GM21737 (cell line): ENCODE measurements around the gene GPR17.

Experiments used
- ATAC-seq: cut with Tn5 transposase; IDR thresholded peaks from one replicate; pipeline ENCODE4 v1.9.1; 2021; ENCODE audit warnings: mild to moderate bottlenecking, moderate library complexity; ENCODE audit not compliant: unreplicated experiment

The GPR17 gene

GRCh38 chr2:127645395-127646291 is at the start of gene GPR17:
Gene GPR17 (plus strand): TSS chr2:127646153. CDS start chr2:127650736, 4,583 bp downstream.
- no peak for ATAC-seq

GRCh38 chr2:127596311-127597045 is 49.5 kb upstream of the GPR17 start:
- no peak for ATAC-seq

DNA sequence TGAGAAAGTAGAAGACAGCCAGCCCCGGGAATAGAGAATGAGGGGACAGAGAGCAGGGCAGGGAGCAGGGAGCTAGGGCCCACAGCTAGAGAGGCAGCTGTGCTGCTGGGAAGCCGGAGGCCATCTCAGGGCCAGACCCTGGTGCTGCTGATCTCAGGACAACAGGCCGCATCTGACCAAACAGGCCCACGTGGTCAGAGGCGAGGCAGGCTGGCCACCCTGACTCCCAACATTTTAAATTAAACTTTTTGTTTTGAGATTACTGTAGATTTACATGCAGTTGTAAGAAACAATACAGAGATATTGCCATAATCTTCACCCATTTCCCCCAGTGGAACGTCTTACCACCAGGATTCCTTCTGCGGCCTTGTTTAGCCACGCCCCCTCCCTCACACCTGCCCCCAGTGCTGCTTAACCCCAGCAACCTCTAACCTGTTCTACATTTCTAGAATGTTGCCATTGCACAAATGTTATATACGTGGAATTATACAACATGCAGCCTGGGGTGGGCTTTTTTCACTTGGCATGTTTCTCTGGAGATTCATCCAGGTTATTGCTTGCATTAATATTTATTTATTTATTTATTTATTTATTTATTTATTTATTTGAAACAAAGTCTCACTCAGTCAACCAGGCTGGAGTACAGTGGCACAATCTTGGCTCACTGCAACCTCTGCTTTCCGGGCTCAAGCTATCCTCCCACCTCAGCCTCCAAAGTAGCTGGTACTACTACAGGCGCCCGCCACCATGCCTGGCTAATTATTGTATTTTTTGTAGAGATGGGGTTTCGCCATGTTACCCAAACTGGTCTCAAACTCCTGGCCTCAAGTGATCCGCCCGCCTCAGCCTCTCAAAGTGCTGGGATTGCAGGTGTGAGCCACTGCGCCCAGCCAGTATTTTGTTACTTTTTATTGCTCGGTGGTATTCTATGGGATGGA is 48.6 kb upstream of the GPR17 start:
- ATAC-seq = no peak

DNA sequence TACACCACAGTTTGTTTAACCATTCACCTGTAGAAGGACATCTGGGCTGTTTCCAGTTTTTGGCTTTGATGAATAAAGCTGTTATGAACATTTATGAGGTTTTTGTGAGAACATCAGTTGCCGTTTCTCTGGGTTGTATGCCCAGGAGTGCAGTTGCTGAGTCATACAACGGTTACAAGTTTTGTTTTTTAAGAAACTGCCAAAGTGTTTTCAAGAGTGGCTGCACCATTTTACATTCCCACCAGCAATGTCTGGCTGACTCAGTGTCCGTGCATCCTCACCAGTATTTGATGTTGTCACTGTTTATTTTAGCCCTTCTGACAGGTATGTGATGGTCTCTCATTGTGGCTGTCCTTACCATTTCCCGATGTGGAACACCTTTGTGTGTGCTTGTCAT is 48.0 kb upstream of the GPR17 start:
- ATAC-seq = no peak

GRCh38 chr2:127598711-127599110 is 47.2 kb upstream of the GPR17 start:
- ATAC-seq = no peak

- ATAC-seq = no peak
Measured at GRCh38 chr2:127599211-127599610, 46.7 kb upstream of the GPR17 start.

DNA sequence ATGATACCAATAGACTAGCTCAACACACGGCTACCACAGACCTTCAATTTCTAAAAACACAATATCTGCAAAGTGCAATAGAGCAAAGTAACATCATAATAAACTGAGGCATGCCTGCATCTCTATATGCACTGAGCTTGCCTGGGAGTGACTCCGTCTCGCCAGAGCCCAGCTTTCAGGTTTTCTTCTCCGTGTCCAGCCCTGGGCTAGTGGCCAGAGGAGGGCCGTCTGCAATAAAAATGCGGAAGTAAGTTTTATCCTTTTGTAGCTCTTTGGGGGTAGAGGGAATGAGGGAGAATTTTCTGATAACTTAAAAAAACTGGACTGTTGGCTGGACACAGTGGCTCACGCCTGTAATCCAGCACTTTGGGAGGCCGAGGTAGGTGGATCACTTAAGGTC is 41.0 kb upstream of the GPR17 start:
- ATAC-seq = no peak

DNA sequence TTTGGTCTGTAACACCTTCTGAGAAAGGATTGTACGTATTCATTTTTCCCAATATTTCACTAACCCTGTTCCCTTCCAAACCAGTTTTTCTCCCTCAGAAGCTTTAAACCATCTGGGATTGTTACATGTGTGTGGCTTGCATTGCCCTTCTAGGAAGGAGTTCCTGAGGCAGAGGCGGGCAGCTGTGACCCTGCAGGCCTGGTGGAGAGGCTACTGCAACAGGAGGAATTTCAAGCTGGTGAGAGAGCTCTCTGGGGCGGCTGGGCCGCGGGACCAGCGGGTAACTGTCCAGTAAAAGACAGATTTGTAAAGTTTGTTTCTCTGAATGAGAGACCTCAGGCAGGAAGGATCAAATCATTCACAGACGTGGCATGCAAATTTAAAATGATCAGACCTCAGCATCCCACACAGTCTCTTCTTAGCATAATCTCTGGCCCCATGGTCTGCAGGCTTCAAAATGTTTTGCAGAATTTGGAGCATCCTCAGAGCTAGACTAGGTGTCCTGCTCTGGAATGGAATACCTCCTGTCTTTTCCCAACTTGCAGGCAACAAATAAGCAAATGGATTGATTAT is 40.2 kb upstream of the GPR17 start:
- no peak for ATAC-seq

DNA sequence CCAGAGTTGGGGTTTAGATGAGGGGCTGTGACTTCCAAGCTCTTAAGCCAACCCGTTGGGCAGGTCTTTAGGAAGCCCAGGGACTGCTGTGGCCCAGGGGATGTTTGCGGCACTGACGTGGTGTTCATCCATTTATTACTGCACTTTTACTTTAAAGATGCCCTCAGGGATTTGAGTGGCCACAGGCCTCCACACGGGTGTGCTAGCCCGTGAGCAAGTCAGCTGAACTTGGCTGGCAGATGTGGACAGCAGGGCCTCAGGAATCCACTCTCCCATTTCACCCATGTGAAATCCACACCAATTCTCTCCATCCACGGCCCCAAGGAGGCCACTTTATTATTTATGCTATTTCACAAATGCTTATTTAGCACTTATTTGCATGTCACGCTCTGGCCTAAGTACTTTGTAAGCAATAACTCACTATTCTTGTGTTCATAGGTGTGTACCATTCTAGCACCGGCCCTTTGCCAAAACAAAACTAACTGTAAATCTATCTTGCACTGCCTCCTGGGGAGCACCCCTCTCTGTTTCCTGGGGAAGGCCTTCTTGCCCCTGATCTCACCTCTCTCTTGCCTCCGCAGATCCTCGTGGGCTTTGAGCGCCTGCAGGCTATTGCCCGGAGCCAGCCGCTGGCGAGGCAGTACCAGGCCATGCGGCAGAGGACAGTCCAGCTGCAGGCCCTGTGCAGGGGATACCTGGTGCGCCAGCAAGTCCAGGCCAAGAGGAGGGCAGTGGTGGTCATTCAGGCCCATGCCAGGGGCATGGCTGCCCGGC is 39.1 kb upstream of the GPR17 start:
- ATAC-seq = no peak

DNA sequence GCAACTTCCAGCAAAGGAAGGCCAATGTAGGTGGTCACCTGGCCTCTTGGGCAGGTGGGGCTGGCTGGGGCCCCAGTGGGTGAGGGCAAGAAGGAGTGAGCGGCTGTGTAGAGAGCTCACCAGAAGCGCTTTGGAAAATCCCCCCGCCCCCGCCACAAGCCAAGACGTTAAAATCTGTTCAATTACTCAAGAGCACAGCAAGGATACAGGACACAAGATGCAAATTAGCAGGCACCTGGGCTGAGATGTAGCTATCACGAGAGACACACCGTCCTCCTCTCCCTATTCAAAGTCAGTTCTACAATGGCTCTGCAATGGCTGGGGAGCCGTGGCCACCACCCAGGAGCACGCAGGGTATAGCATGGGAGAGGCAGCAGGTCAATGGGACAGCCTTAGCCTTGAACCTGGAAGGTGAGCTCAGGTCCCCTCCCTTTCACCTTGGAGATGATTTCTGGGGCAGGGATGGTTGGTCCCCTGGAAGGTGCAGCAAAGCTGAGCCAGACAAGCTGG is 38.5 kb upstream of the GPR17 start:
- no peak for ATAC-seq

DNA sequence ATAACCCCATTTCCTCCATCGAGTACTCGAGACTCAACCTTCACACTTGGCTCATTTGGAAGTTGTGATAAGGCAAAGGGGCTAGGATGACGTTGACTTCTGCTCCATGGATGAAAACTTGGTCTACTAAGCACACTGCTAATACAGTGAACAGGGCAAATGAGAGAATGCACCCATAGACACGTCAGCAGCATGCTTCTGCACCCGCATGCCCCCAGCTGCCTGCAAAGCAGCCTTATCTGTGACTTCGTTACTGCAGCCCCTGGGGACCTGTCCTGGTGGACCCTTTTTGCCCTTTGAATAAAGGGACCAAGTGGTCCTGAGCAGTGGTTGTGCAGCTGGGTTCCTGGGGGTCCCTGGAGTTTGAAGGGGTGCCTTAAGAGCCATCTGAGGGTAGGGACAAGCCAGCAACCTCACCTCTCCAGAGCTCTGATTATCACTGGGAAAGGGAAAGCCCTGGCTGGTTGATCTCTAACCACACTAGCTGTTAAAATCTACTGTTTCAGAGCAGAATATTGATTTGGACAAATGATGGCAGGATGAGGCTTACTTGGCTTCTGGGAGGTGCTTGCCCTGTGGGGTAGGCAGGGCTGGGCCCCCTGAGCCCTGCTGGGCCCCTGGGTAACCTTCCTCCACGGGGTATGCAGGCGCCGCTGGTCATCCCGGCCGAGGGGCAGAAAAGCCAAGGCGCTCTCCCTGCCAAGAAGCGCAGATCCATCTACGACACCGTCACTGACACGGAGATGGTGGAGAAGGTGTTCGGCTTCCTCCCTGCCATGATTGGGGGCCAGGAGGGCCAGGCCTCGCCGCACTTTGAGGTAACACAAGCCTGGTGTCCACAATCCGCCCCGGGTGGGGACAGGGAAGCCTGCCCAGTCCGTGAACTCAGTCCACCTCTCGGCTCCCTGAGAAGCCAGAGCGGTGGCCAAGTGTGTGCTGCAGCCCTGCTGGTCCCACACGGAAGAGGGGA is 37.6 kb upstream of the GPR17 start:
- ATAC-seq = no peak

DNA sequence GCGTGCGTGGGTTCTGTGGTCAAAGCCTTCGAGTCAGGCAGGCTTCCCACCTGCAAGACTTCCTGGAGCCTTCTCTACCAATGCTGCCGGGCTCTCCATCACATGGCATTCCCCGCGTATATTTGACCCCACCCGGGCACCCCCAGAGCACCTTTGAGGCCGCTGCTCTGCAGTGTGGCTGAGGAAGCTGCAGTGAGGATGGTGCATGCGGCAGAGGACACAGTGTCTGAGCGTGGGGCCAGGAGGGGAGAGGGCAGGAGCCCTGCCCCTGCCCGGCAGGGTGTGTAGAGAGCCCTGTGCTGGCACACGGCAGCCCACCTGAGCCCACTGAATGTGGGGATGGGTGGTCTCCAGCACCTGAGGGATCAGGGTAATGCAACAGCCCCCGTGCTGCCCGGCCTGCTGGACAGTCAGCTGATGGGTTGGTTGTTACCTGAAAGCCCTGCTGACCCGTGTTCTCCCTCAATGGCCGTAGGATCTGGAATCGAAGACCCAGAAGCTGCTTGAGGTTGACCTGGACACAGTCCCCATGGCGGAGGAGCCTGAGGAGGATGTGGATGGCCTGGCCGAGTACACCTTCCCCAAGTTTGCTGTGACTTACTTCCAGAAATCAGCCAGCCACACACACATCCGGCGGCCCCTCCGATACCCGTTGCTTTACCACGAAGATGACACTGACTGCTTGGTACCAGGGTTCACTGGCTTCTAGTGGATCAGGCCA is 36.8 kb upstream of the GPR17 start:
- no peak for ATAC-seq

- no peak for ATAC-seq
Measured at GRCh38 chr2:127609818-127610217, 36.1 kb upstream of the GPR17 start.

GRCh38 chr2:127610561-127610960 is 35.4 kb upstream of the GPR17 start:
- ATAC-seq = no peak

- no peak for ATAC-seq
Measured at GRCh38 chr2:127611076-127611925, 34.7 kb upstream of the GPR17 start.

DNA sequence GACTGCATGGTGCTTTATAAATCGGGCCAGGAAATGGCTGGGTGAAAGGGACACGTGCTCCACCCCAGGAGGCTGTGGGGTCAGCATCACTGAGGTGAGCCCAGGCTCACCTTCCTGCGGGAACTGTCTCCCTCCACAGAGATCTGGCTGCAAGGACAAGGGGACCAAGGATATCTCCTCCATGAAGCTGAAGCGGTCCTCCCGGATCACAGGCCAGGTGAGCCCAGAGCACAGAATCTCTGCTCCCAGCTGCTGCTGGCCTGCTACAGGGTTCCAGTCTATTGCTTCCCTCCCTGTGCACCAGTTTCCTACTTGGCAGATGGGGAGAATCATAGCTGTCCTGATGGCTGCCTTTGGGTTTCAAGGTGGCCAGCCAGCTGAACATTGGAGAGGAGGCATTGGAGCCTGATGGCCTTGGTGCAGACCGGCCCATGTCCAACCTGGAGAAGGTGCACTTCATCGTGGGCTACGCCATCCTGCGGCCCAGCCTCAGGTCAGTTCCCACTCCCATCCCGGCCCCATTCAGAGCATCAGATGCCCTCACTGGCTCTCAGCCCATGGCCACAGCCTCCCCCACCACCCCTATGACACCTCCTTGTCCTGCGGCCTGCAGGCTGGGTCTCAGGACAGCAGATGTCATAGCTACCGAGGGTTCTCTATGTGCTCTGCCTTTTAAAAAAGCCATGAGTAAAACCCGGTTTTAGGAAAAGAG is 33.7 kb upstream of the GPR17 start:
- ATAC-seq = no peak
